Effector memory CD4-positive, alpha-beta T cell (primary cell): ENCODE results near the gene MAML3.
"Not testable (repeated sequence)": the region's sequence is repeated elsewhere in the genome, so short reads cannot be mapped to it uniquely, and the experiment has no call there.

Experiments used
- DNase-seq, 3 donors: peaks; one replicate each; pipeline ENCODE4 v3.0.0-alpha.2; 2020
- H3K27ac ChIP-seq: 2 replicates; pipeline ENCODE4 v1.7.0; 2013; ENCODE audit warnings: mild to moderate bottlenecking, low read length, moderate library complexity; ENCODE audit not compliant: insufficient read depth, poor library complexity, severe bottlenecking
- H3K27me3 ChIP-seq: replicated peaks from 2 replicates; pipeline ENCODE4 v1.7.0; 2013; ENCODE audit warnings: mild to moderate bottlenecking, low read length; ENCODE audit not compliant: insufficient read depth, control insufficient read depth, poor library complexity, severe bottlenecking
- H3K36me3 ChIP-seq: 2 replicates; pipeline ENCODE4 v1.7.0; 2013; ENCODE audit warnings: mild to moderate bottlenecking, low read length, moderate library complexity; ENCODE audit not compliant: control insufficient read depth, insufficient read depth
- H3K4me1 ChIP-seq: 2 replicates; pipeline ENCODE4 v1.7.0; 2013; ENCODE audit warnings: low read length, mild to moderate bottlenecking; ENCODE audit not compliant: control insufficient read depth, insufficient read depth, poor library complexity, severe bottlenecking
- H3K4me3 ChIP-seq: 2 replicates; pipeline ENCODE4 v1.7.0; 2013; ENCODE audit warnings: low read length, low read depth, mild to moderate bottlenecking; ENCODE audit not compliant: insufficient read depth, poor library complexity, severe bottlenecking
- H3K9me3 ChIP-seq: 2 replicates; pipeline ENCODE4 v1.7.0; 2013; ENCODE audit warnings: mild to moderate bottlenecking, low read length, moderate library complexity; ENCODE audit not compliant: control insufficient read depth

Gene MAML3

DNA sequence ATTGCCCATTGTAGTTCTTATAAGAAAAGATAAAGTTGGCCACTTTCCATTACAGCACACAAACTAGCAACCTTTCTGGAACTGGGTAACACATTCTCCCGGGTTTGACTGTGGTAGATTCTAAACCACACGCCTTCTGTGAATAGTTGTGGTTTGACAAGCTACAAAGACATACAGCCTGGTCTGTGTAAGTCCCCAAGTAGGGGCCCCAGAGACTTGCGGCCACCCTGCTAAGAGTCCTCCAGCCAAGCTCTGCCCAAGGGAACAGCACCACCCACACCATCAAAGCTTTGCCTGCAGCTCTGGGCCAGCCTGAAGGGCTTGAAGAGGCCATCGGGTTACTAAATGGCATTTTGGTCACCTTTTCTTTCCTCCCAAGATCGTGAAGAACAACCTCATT, 203.4 kb downstream of the MAML3 start:
- Histone ChIP-seq H3K27me3 (no peaks in the 10 kb centered on the region), H3K36me3 (no peaks in the 10 kb centered on the region), H3K27ac (no peak overlapping the region), H3K9me3 (no peaks in the 10 kb centered on the region), H3K4me1 (no peaks in the 10 kb centered on the region), H3K4me3 (no peak overlapping the region)
- no peak for DNase-seq

DNA sequence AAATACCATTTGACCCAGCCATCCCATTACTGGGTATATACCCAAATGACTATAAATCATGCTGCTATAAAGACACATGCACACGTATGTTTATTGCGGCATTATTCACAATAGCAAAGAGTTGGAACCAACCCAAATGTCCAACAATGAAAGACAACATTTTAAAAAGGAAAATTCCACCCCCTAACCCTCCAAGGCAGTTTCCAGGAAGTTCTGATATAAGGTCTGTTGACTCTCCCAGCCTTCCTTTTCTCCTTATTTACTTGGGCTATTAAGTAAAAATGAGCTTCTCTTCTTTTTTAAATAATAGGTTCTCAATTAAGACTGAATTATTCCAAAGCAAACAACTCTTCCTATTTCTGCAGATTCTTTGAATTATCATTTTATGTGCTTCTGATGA, 209.1 kb downstream of the MAML3 start:
- not testable (repeated sequence) for DNase-seq, H3K9me3 ChIP-seq, H3K27me3 ChIP-seq

DNA sequence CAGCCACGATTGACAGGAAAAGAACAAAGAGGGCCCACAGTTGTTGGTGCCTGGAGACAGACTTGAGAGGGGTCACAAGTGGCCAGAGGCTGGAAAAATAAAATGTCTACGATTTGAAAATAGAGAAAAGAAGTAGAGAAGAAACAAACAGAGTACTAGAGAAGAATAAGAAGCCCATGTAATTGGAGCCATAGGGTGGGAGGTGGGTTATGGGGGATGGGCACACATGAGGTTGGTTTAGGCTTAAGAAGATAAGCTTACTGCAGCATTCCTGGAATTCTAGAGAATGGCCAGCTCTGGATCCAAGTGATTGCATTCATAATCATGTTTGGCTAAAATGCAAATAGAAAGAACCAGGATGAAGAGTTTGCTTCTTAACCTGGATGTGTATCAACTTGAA, 210.7 kb downstream of the MAML3 start:
- Histone ChIP-seq H3K27ac (no peak overlapping the region), H3K27me3 (no peaks in the 10 kb centered on the region), H3K4me1 (no peaks in the 10 kb centered on the region), H3K4me3 (no peak overlapping the region), H3K9me3 (no peaks in the 10 kb centered on the region), H3K36me3 (no peaks in the 10 kb centered on the region)
- DNase-seq: no peak

More for the DNA sequence above, 209.1 kb downstream of the MAML3 start:
- not testable (repeated sequence) for H3K4me1 ChIP-seq, H3K27ac ChIP-seq, H3K4me3 ChIP-seq, H3K36me3 ChIP-seq

DNA sequence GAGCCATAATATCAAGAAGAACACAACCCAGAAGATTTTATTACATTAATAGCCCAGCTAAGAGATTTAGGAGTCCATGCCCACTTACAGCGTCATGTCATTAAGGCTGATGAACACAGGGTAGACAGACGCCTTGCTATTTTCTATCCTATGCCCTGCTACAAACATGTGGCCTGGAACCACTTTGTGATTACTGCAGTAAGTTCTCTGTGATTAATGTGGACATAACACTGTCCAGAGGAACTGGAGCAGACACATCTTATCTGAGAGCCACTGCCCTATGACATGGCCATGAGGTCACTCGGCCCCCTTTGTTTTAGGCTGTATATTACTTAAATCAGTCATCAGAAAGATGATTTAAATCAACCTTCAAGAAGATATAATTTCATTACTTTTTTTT, 211.7 kb downstream of the MAML3 start:
- H3K9me3 ChIP-seq: no peaks in the 10 kb centered on the region
- no peaks in the 10 kb centered on the region for H3K4me1 ChIP-seq
- H3K36me3 ChIP-seq: no peaks in the 10 kb centered on the region
- H3K4me3 ChIP-seq: no peak overlapping the region
- no peak for DNase-seq
- H3K27me3 ChIP-seq: no peaks in the 10 kb centered on the region
- H3K27ac ChIP-seq: no peak overlapping the region

DNA sequence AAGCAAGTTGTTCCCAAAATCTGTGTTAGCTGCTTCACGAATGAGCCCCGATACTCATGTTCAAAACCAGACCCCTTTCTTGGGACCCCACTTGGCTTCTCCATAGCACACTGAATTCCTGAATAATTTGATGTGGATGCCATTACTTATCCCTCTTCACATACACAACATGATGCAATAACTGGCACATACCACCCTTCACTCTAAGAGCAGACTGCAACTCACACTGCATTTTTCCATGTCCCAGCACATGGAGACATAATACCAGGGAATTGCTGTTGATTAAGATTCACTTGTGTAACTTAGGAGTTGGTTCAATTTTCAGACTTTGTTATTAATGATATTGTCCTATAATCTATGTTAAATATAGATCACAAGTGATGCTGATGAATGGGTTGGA, 213.4 kb downstream of the MAML3 start:
- Histone ChIP-seq H3K36me3 (no peaks in the 10 kb centered on the region), H3K27me3 (no peaks in the 10 kb centered on the region), H3K4me3 (no peak overlapping the region), H3K27ac (no peak overlapping the region), H3K4me1 (no peaks in the 10 kb centered on the region), H3K9me3 (no peaks in the 10 kb centered on the region)
- DNase-seq: no peak

DNA sequence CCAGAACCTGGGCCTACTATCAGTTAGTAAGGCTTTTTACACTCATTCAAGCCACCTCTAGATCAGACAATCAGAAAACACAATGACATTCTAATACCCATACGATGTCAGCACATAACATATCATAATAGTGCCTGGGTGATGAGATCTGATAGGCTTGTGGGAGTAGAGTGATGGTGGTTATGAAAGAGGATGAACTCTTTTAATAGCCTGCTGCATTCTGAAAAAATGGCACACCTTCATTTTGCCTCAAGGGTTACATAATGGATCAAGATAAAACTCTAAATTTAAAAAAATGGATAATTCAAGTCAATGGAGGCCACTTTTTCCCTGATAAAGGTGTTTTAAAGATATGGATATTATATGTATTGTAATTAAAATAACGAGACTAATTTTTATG, 215.6 kb downstream of the MAML3 start:
- no peak overlapping the region for H3K4me3 ChIP-seq
- no peaks in the 10 kb centered on the region for H3K9me3 ChIP-seq
- DNase-seq: no peak
- H3K27ac ChIP-seq: no peak overlapping the region
- no peaks in the 10 kb centered on the region for H3K4me1 ChIP-seq
- no peaks in the 10 kb centered on the region for H3K36me3 ChIP-seq
- H3K27me3 ChIP-seq: no peaks in the 10 kb centered on the region

DNA sequence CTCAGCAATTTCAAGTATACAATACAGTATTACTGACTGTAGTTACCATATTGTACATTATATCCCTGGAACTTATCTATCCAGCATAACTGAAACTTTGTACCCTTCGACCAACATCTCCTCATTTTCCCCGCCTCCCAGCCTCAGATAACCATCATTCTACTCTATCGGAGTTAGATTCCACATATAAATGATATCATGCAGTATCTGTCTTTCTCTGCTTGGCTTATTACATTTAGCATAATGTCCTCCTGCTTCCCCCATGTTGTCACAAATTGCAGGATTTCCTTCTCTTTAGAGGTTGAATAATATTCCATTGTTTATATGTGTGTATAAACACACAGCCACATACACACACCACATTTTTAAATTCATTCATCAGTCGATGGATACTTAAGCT, 218.1 kb downstream of the MAML3 start:
- Histone ChIP-seq H3K36me3 (no peaks in the 10 kb centered on the region), H3K27me3 (no peaks in the 10 kb centered on the region), H3K4me1 (no peaks in the 10 kb centered on the region), H3K9me3 (no peaks in the 10 kb centered on the region), H3K4me3 (no peak overlapping the region), H3K27ac (no peak overlapping the region)
- no peak for DNase-seq

DNA sequence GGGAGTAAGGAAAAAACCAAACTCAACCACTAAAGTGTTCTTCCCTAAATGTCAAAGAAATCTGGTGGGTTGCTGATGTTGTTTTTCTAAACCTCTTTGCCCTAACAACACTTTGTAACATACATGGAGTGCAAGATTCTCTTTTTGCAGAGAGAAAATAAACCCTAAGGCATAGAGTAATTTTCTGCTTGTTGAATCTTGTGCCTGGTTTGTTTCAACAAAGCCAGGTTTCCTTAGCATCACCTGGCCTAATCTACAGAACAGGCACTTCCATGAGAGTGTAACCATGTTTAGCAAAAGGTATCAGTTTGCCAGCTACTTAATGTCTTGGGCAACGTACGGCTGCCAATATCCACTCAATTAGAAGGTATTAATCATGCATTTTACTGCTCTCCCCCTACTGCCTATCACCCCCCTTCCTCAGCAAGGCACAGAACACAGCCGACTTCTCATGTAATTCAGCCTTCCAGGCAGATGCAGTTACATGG, 219.2 kb downstream of the MAML3 start:
- Histone ChIP-seq H3K27me3 (no peaks in the 10 kb centered on the region), H3K27ac (no peak overlapping the region), H3K4me1 (no peaks in the 10 kb centered on the region), H3K36me3 (no peaks in the 10 kb centered on the region), H3K4me3 (no peak overlapping the region), H3K9me3 (no peaks in the 10 kb centered on the region)
- DNase-seq: no peak

DNA sequence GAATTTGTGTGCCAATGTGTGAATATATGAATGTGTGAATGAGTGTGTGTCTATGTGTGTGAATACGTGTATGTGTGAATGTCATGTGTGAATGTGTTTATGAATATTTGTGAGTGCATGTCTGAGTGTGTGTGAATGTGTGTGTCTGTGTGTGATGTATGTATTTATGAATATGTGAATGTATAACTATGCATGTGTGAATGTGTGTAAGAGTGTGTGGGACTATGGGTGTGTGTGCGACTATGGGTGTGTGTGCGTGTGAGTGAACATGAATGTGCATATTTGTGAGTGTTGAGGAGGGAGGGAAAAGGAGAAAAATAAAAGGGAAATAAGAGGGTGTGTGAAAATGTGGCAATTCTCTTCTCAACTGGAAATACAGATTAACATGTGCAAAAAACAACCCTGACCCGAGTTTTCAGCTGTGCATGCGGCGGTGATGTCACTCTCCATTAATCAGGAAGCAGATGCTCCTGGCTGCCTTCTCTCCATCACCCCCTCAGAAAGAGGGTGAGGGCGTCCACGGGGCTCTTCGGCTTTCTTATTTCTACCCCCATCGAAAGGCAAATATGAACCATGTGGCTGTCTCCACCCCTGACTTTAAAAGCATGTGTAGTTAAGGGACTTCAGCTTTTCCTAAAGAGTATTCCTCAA, 219.8 kb downstream of the MAML3 start:
- Histone ChIP-seq H3K4me3 (no peak overlapping the region), H3K36me3 (no peaks in the 10 kb centered on the region), H3K27me3 (no peaks in the 10 kb centered on the region), H3K9me3 (no peaks in the 10 kb centered on the region), H3K27ac (no peak overlapping the region), H3K4me1 (no peaks in the 10 kb centered on the region)
- no peak for DNase-seq

DNA sequence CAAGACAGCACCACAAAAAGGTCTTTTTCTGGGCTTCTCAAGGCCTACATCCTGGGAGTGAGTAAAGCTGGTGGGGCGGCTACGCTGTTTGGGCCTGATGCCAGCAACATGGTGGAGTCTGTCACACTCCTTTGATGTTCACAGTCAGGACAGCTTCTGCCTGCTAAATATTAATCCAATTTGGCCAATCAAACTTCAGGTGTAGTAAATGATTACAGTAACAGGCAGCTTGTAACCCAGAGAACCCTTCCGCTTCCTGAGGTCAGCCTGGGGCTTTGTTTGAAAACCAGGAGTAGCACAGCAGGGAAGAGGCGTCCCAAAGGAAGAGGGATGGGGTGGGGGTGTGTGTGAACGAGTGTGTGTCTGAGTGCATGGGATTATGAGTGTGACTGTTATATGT, 220.4 kb downstream of the MAML3 start:
- Histone ChIP-seq H3K27me3 (no peaks in the 10 kb centered on the region), H3K4me1 (no peaks in the 10 kb centered on the region), H3K27ac (no peak overlapping the region), H3K9me3 (no peaks in the 10 kb centered on the region), H3K4me3 (no peak overlapping the region), H3K36me3 (no peaks in the 10 kb centered on the region)
- no peak for DNase-seq
